ENCODE results near the gene ZNF383.
"Not testable (repeated sequence)": the region's sequence is repeated elsewhere in the genome, so short reads cannot be mapped to it uniquely, and the experiment has no call there.

The ZNF383 gene

DNA sequence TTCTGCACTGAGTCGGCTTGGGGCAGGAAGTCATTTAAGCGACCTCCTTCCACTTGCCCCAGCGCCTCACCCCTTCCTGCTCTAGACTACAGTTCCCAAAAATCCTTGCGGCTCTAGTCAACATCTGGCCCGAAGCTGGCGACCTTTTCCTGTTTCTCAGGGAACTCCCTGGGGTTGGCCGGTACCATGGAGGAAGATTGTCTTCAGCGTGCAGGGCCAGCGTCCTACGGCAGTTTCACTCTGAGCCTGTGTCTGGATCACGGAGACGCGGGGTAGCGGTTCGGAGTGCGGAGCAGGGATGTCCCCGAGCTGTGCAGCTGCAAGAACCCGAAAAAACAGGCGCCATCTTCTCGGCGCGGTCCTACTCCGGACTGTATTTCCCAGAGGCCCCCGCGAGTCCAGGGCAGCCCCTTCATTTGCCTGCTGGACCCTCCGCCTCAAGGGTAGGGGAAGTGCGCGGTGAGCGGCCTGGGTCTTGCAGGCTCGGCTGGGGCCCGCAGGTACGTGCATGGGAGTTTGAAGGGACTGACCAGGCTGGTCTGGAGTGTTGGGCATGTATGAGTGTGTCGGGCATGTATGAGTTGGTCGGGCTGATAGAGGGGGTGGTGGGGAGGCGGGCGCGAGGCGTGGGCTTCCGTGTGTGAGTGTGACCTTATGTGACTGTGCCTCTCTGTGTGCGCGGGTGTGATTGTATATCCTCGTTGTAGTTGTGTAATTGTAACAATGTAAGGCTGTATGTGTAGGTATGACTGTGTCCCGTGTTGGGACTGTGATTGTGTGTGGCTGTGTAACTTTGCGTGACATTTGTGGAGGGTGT, at the start of gene ZNF383:
ZNF383 (plus strand) TSS at position 440 of the 817 bp plus-strand sequence. CDS start 12,240 bp downstream, outside the sequence.
- peak; percentile 65 to 74 (median 70) for DNase-seq

GRCh38 chr19:37172368-37173366, 45.3 kb upstream of the ZNF383 start, which contains the start of gene ZNF585A:
TSS of gene ZNF585A (minus strand) at chr19:37172695. CDS start at chr19:37169910, 2,785 bp downstream.
- DNase-seq = peak; percentile 59 to 81 (median 74)

GRCh38 chr19:37186071-37186470, 31.9 kb upstream of the ZNF383 start:
- not testable (repeated sequence) for DNase-seq

- not testable (repeated sequence) for DNase-seq
Observed at GRCh38 chr19:37195248-37195647, 22.8 kb upstream of the ZNF383 start.

GRCh38 chr19:37197115-37197514, 20.9 kb upstream of the ZNF383 start:
- DNase-seq = not testable (repeated sequence)

DNA sequence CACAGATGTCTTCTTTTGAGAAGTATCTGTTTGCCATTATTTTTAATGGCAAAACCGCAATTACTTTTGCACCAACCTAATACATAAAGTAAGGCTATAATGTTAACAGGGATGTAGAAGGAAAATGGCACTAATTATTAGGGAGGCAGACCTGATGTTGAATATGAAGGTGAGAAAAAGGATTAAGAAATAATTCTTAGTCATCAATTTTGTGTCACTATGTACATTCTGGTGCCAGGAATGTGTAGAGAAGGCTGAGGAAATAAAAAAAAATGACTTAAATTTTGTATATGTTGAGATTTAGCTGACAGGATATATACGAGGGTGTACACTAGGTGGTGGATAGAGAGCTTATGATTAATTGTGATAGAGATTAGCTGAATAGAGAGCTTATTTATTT, 20.2 kb upstream of the ZNF383 start:
- no peak for DNase-seq

GRCh38 chr19:37217480-37217774, 587 bp upstream of the ZNF383 start:
- DNase-seq = no peak

- DNase-seq = no peak
Observed at GRCh38 chr19:37218592-37218935, 550 bp downstream of the ZNF383 start.

DNA sequence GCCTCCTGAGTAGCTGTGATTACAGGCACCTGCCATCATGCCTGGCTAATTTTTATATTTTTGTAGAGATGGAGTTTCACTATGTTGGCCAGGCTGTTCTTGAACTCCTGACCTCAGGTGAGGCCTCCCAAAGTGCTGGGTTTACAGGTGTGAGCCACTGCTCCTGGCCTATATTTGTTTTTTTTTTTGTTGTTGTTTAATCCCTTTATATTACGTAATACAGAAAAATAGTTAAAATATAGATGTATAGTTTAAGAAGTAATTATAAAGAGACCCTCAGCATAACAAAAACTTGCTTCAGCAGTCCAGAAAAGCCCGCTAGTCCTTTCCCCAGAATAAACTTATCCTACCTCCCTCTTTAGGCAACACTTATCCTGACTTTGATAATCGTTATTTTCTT, 2.4 kb downstream of the ZNF383 start:
- no peak for DNase-seq

DNA sequence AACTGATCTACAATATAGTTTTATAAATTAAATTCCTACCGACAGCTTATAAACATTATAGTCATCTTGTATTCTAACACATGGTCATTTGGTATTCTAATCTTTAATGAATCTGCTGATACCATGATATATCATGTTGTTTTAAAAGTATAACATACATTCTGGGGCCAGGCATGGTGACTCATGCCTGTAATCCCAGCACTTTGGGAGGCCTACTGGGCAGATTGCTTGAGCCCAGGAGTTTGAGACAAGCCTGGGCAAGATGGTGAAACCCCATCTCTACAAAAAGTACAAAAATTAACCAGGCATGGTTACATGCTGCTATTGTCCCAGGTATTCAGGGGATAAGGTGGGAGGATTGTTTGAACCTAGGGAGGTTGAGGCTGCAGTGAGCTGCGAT, 3.1 kb downstream of the ZNF383 start:
- DNase-seq = no peak

- no peak for DNase-seq
Observed at GRCh38 chr19:37226248-37226647, 8.2 kb downstream of the ZNF383 start.

DNA sequence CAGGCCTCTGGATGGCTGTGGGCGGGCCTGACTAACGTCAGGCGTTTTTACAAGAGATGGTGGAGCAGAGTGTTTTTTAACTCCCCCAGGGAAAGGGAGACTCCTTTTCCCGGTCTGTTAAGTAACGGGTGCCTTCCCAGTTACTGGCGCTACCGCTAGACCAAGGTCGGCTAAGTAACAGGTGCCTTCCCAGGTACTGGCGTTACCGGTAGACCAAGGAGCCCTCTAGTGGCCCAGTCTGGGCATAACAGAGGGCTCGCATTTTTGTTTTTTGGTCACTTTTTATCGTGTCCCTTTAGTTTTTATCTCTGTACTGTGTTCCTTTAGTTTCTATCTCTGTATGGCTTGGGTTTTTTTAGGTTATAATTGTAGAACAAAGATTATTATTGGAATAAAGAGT, 10.0 kb downstream of the ZNF383 start:
- DNase-seq = peak in 1 of 4 experiments; percentile 4

- DNase-seq = no peak
Observed at GRCh38 chr19:37243206-37243632, 25.2 kb downstream of the ZNF383 start.

DNA sequence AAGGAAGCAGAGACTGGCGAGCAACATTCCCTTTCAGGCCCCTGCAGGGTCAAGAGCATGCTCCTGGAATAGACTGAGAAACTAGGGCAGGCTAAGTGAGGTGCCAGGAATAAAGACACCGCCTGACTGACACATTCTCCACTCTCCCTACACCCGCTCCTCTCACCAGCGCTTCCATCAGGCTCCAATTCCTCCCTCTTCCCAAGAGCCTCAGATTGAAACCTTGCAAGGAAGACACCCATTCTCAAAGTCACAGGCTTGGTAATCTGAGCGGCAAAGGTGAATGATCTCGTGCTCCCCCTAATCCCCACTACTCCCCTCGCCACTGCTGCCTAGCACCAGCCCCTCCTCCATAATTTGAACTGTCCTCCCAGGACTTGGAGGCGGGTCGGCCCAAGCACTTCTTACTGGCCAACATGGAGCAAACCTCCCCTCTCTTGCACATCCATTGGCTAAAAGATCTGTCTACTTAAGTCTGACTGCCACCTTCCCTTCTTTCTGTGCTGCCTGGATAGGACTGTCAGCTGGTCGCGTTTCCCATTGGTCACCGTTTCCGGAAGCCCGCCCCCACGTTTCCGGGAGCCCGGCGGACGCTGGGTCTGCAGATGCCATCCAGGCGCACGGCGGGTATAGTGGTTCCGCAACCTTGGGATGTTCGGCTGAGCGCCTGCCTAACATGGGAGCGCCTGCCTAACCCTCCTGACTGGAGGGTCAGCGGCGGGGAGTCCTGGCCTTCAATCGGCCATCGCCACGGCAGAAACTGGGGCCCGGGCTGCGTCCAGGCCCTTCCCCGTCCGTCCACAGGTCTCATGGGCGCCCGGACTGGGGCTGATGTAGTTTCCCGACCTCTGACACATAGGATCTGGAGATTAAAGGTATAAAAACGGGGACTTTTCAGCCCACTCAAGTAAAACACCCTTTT, 33.6 kb downstream of the ZNF383 start:
- no peak for DNase-seq

- not testable (repeated sequence) for DNase-seq
Observed at GRCh38 chr19:37263028-37263427, 45.0 kb downstream of the ZNF383 start.

GRCh38 chr19:37267005-37267404, 49.0 kb downstream of the ZNF383 start:
- DNase-seq = not testable (repeated sequence)

DNA sequence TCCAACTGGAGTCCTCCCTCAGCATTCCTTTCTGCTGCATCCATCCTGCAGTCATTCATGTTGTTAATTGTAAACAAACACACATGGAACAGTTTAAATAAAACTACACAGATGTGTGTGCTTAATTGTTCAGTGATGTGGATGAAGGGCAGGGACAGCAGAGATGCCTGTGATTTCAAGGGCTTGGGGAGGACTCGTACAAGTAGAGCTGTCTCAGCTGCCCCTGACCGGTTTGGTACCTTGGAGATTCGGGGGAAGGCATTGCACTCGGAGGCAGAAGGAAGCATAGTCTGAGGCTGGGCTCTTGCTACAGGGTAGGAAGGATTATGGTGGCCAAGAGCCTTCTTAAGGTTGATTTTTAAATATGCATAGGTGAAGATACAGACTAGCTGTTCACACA, 49.7 kb downstream of the ZNF383 start:
- not testable (repeated sequence) for DNase-seq

DNA sequence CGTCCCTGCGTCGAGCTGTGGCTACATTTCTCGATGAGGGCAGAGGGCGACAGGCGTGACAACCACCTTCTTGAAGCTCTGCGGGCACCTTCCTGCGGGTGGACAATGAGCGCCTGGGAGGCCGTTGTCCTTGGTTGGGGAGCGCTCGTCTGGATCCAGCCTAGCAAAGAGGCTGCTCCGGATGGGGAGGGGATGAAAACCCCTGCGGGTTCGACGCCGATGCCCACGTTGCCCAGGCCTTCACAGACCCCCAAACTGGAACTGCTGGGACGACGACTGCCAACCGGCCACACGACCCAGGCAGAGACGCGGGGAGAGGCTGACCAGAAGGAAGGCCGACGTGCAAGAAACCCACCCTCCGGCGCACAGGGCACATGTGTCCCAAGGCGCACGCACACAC, 62.6 kb downstream of the ZNF383 start:
- DNase-seq = not testable (repeated sequence)

- not testable (repeated sequence) for DNase-seq
Observed at GRCh38 chr19:37284020-37284419, 66.0 kb downstream of the ZNF383 start.

GRCh38 chr19:37289229-37289628, 71.2 kb downstream of the ZNF383 start:
- DNase-seq = not testable (repeated sequence)

GRCh38 chr19:37292998-37293939, 75.3 kb downstream of the ZNF383 start:
- DNase-seq = not testable (repeated sequence)
